SK-N-SH (cell line): Measurements from ENCODE around the gene ATF2. TPM values are rescaled to one million over a fixed set of nuclear protein-coding genes. Genes with fewer than 3 reads are reported as not detected.

ENCODE experiments used
- CTCF ChIA-PET: fragments of 300-600, 350-600 bp; formaldehyde crosslinking; extraction: SDS; loops from one replicate; lab custom pipeline; 2021; lab: Yijun Ruan, JAX
- POLR2A ChIA-PET: fragments of 350-600 bp; sonication (Branson Sonifier 250); formaldehyde crosslinking; extraction: SDS; loops from one replicate; lab custom pipeline; 2020; ENCODE audit warnings: antibody characterized with exemption, inconsistent platforms; lab: Yijun Ruan, JAX
- DNase-seq: peaks from one replicate; pipeline ENCODE4 v3.0.0; 2012
- H2AFZ ChIP-seq: fragments of 200-600 bp; sonication (generic); 2 replicates; pipeline ENCODE4 v1.8.1; 2016; ENCODE audit warnings: antibody characterized with exemption, mild to moderate bottlenecking, low read depth
- H3F3A ChIP-seq: fragments of 200-600 bp; sonication (generic); replicated peaks from 2 replicates; pipeline ENCODE3; 2016; ENCODE audit warnings: antibody characterized with exemption, mild to moderate bottlenecking; ENCODE audit not compliant: insufficient read depth
- H3K27ac ChIP-seq, 2 experiments: fragments of 200-500 bp in 1 of 2; fragments of 200-600 bp in 1 of 2; sonication (Bioruptor generic) in 1 of 2; sonication (generic), shearing (Covaris generic) in 1 of 2; 2 replicates each; pipeline versions ENCODE4 v1.5.1 to v1.6.1; 2014 to 2016; ENCODE audit warnings: low read depth in 2 of 2, inconsistent platforms in 1 of 2, low read length in 1 of 2, mild to moderate bottlenecking in 1 of 2, mixed read lengths in 1 of 2
- H3K27me3 ChIP-seq: fragments of 200-600 bp; sonication (generic), shearing (Covaris generic); 2 replicates; pipeline ENCODE4 v1.6.1; 2016; ENCODE audit warnings: mixed run types; ENCODE audit not compliant: insufficient read depth
- H3K36me3 ChIP-seq, 2 experiments: fragments of 200-500 bp in 1 of 2; fragments of 200-600 bp in 1 of 2; sonication (Bioruptor generic) in 1 of 2; sonication (generic) in 1 of 2; replicated peaks in 1 of 2; 2 replicates each; pipeline versions ENCODE3 to v1.5.1; 2014 to 2016; ENCODE audit warnings: low read length in 1 of 2, mild to moderate bottlenecking in 1 of 2; ENCODE audit not compliant: insufficient read depth in 2 of 2, control insufficient read depth in 1 of 2
- H3K4me1 ChIP-seq, 2 experiments: fragments of 200-500 bp in 1 of 2; fragments of 200-600 bp in 1 of 2; sonication (Bioruptor generic) in 1 of 2; sonication (generic), shearing (Covaris generic) in 1 of 2; 2 replicates each; pipeline versions ENCODE4 v1.5.1 to v1.6.1; 2014 to 2016; ENCODE audit warnings: low read depth in 1 of 2, low read length in 1 of 2, mixed run types in 1 of 2; ENCODE audit not compliant: insufficient read depth in 2 of 2, control insufficient read depth in 1 of 2
- H3K4me2 ChIP-seq: fragments of 200-600 bp; sonication (generic), shearing (Covaris generic); 2 replicates; pipeline ENCODE4 v1.6.1; 2017; ENCODE audit warnings: mixed run types
- H3K4me3 ChIP-seq, 2 experiments: fragments of 200-500 bp in 1 of 2; fragments of 200-600 bp in 1 of 2; sonication (Bioruptor generic) in 1 of 2; sonication (generic), shearing (Covaris generic) in 1 of 2; 2 replicates each; pipeline versions ENCODE4 v1.5.1 to v1.8.1; 2014 to 2016; ENCODE audit warnings: low read depth in 2 of 2, inconsistent platforms in 1 of 2, low read length in 1 of 2, mild to moderate bottlenecking in 1 of 2, mixed read lengths in 1 of 2, moderate library complexity in 1 of 2
- H3K79me2 ChIP-seq: fragments of 200-600 bp; sonication (generic); 2 replicates; pipeline ENCODE4 v1.8.1; 2017; ENCODE audit warnings: mild to moderate bottlenecking; ENCODE audit not compliant: insufficient read depth
- H3K9ac ChIP-seq: fragments of 200-600 bp; sonication (generic); 2 replicates; pipeline ENCODE4 v1.6.1; 2017; ENCODE audit warnings: mixed run types
- H3K9me2 ChIP-seq: fragments of 200-600 bp; sonication (generic); 2 replicates; pipeline ENCODE4 v1.6.1; 2017; ENCODE audit warnings: mixed run types
- H3K9me3 ChIP-seq: fragments of 200-600 bp; sonication (generic); 2 replicates; pipeline ENCODE4 v1.6.1; 2017; ENCODE audit warnings: mixed run types, mild to moderate bottlenecking, moderate library complexity
- H4K20me1 ChIP-seq: fragments of 200-600 bp; sonication (generic); 2 replicates; pipeline ENCODE4 v1.6.1; 2017; ENCODE audit warnings: mild to moderate bottlenecking, mixed run types; ENCODE audit not compliant: insufficient read depth
- CTCF ChIP-seq: fragments of 200-600 bp; sonication (generic); IDR thresholded peaks from 2 replicates; pipeline ENCODE4 v1.6.1; 2017; ENCODE audit warnings: antibody characterized with exemption, mild to moderate bottlenecking, moderate library complexity
- ELF1 ChIP-seq: IDR thresholded peaks from 2 replicates; pipeline ENCODE4 v1.4.0; 2012
- EZH2phosphoT487 ChIP-seq: fragments of 200-600 bp; sonication (generic); IDR thresholded peaks from 2 replicates; pipeline ENCODE4 v1.6.1; 2017; ENCODE audit warnings: low read depth, mixed run types, mild to moderate bottlenecking, antibody characterized with exemption, moderate library complexity, borderline replicate concordance
- FOSL2 ChIP-seq: IDR thresholded peaks from 2 replicates; pipeline ENCODE4 v1.4.0; 2012; ENCODE audit warnings: low read depth, mild to moderate bottlenecking, moderate library complexity, borderline replicate concordance
- FOXJ3 ChIP-seq: sonication (generic); formaldehyde crosslinking; IDR thresholded peaks from 2 replicates; pipeline ENCODE4 v1.5.1; 2020; ENCODE audit warnings: mild to moderate bottlenecking, missing genetic modification reagents
- FOXM1 ChIP-seq: IDR thresholded peaks from 2 replicates; pipeline ENCODE4 v1.4.0; 2012; ENCODE audit warnings: low read depth, mild to moderate bottlenecking
- GATA2 ChIP-seq: sonication (generic); formaldehyde crosslinking; IDR thresholded peaks from 2 replicates; pipeline ENCODE4 v1.5.0; 2020; ENCODE audit warnings: mild to moderate bottlenecking, missing genetic modification reagents
- IRF3 ChIP-seq: fragments of 150-350 bp; IDR thresholded peaks from 2 replicates; pipeline ENCODE4 v1.6.1; 2016; ENCODE audit warnings: mild to moderate bottlenecking, low read depth, low read length
- JUND ChIP-seq: IDR thresholded peaks from 2 replicates; pipeline ENCODE4 v1.4.0; 2012
- MAX ChIP-seq: IDR thresholded peaks from 2 replicates; pipeline ENCODE4 v1.4.0; 2012; ENCODE audit warnings: low read depth
- MXI1 ChIP-seq: IDR thresholded peaks from 2 replicates; pipeline ENCODE4 v1.6.1; 2012; ENCODE audit warnings: mild to moderate bottlenecking, low read depth, low read length, improper control_type of control experiment
- PBX3 ChIP-seq: IDR thresholded peaks from 2 replicates; pipeline ENCODE4; 2012
- POLR2AphosphoS5 ChIP-seq: IDR thresholded peaks from 2 replicates; pipeline ENCODE4 v1.6.1; 2012; ENCODE audit warnings: low read depth, low read length
- RCOR1 ChIP-seq: fragments of 150-350 bp; IDR thresholded peaks from 2 replicates; pipeline ENCODE4 v1.6.1; 2017; ENCODE audit warnings: antibody characterized with exemption, low read length
- RFX5 ChIP-seq: IDR thresholded peaks from 2 replicates; pipeline ENCODE4 v1.6.1; 2012; ENCODE audit warnings: mild to moderate bottlenecking, improper control_type of control experiment, low read length
- SIN3A ChIP-seq: IDR thresholded peaks from 2 replicates; pipeline ENCODE4 v1.6.1; 2012; ENCODE audit warnings: low read depth, mild to moderate bottlenecking, low read length, moderate library complexity, borderline replicate concordance
- SMC3 ChIP-seq: IDR thresholded peaks from 2 replicates; pipeline ENCODE4 v1.6.1; 2012; ENCODE audit warnings: low read depth, low read length, improper control_type of control experiment
- TCF12 ChIP-seq: IDR thresholded peaks from 2 replicates; pipeline ENCODE4 v1.4.0; 2012
- WGBS: methylation state at CpG from one replicate; pipeline ENCODE4 v1.1.6; 2017; ENCODE audit warnings: low lambda C conversion rate; 5-methylcytosine and 5-hydroxymethylcytosine counted together
- polyA plus RNA-seq, 3 experiments: library from polyadenylated mRNA; depleted of rRNA; stranded (reverse); fragments of >200 nt; gene quantifications; 2 replicates each; pipeline ENCODE4 v1.2.3, GENCODE V29; 2012
- TF ChIP-seq, protein P1 (sequence below): IDR thresholded peaks from 2 replicates; pipeline ENCODE4 v1.6.1; 2012; ENCODE audit warnings: mild to moderate bottlenecking, low read depth, low read length, moderate library complexity
- TF ChIP-seq, protein P2 (sequence below): IDR thresholded peaks from 2 replicates; pipeline ENCODE4 v1.4.0; 2012; ENCODE audit warnings: low read depth, borderline replicate concordance

Gene ATF2
- polyA plus RNA-seq, 1 of the 3 experiments (the other 2 are of a cell fraction) = 19.0 TPM

- H3F3A ChIP-seq = no peaks in the 10 kb centered on the region
- H3K27me3 ChIP-seq = no peaks in the 10 kb centered on the region
- H3K4me1 ChIP-seq = no peaks in the 10 kb centered on the region
- H3K27ac ChIP-seq = no peak overlapping the region
- H3K9me2 ChIP-seq = no peaks in the 10 kb centered on the region
- H3K9ac ChIP-seq = no peak overlapping the region
- no peak overlapping the region for H3K4me3 ChIP-seq
- no peaks in the 10 kb centered on the region for H3K79me2 ChIP-seq
- H2AFZ ChIP-seq = no peak overlapping the region
- H3K36me3 ChIP-seq = no peaks in the 10 kb centered on the region
- H3K4me2 ChIP-seq = no peak overlapping the region
- POLR2A ChIA-PET = no interaction called here
- WGBS = 98% methylated on average over 2 of the region's 2 CpGs
- no peaks in the 10 kb centered on the region for H4K20me1 ChIP-seq
- H3K9me3 ChIP-seq = no peaks in the 10 kb centered on the region
- DNase-seq = no peak
- CTCF ChIA-PET = interaction anchor here (1.1 to 2.2 kb wide), 3 partner anchors 12 to 351 kb away, joined by 3 to 9 read pairs (median 4); no protein-coding TSS in a partner anchor
- TF ChIP-seq FOXJ3 (no peak), CTCF (no peak), FOXM1 (no peak), PBX3 (no peak), EZH2phosphoT487 (no peak), MAX (no peak), TCF12 (no peak), RFX5 (no peak), GATA2 (CRISPR knock-in tag) (no peak), SMC3 (no peak), POLR2AphosphoS5 (no peak), JUND (no peak), IRF3 (no peak), SIN3A (no peak), RCOR1 (no peak), FOSL2 (no peak), MXI1 (no peak), ELF1 (no peak)
- TF ChIP-seq, protein P1, sequence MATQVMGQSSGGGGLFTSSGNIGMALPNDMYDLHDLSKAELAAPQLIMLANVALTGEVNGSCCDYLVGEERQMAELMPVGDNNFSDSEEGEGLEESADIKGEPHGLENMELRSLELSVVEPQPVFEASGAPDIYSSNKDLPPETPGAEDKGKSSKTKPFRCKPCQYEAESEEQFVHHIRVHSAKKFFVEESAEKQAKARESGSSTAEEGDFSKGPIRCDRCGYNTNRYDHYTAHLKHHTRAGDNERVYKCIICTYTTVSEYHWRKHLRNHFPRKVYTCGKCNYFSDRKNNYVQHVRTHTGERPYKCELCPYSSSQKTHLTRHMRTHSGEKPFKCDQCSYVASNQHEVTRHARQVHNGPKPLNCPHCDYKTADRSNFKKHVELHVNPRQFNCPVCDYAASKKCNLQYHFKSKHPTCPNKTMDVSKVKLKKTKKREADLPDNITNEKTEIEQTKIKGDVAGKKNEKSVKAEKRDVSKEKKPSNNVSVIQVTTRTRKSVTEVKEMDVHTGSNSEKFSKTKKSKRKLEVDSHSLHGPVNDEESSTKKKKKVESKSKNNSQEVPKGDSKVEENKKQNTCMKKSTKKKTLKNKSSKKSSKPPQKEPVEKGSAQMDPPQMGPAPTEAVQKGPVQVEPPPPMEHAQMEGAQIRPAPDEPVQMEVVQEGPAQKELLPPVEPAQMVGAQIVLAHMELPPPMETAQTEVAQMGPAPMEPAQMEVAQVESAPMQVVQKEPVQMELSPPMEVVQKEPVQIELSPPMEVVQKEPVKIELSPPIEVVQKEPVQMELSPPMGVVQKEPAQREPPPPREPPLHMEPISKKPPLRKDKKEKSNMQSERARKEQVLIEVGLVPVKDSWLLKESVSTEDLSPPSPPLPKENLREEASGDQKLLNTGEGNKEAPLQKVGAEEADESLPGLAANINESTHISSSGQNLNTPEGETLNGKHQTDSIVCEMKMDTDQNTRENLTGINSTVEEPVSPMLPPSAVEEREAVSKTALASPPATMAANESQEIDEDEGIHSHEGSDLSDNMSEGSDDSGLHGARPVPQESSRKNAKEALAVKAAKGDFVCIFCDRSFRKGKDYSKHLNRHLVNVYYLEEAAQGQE = no peak
- TF ChIP-seq, protein P2, sequence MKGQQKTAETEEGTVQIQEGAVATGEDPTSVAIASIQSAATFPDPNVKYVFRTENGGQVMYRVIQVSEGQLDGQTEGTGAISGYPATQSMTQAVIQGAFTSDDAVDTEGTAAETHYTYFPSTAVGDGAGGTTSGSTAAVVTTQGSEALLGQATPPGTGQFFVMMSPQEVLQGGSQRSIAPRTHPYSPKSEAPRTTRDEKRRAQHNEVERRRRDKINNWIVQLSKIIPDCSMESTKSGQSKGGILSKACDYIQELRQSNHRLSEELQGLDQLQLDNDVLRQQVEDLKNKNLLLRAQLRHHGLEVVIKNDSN = no peak
- TF ChIP-seq, all 33 proteins: peak for 0
Measured at GRCh38 chr2:175048275-175048674, 119.7 kb downstream of the ATF2 start.
